WTC11 (cell line): ENCODE measurements around the gene NUAK1. TPM values are rescaled to one million over a fixed set of nuclear protein-coding genes. Genes with fewer than 3 reads are reported as not detected.

Experiments used
- ATAC-seq: fragments of 200-7000 bp; cut with Tn5 transposase; 2 replicates; pipeline ENCODE4 v1.10.0; 2021; ENCODE audit warnings: mild to moderate bottlenecking, moderate library complexity
- CTCF ChIA-PET: fragments of 300-600 bp; sonication (Branson Sonifier 250); formaldehyde crosslinking; loops from one replicate; lab custom pipeline; 2021; ENCODE audit warnings: antibody characterized with exemption; lab: Charles Lee
- POLR2A ChIA-PET: fragments of 350-600 bp; sonication (Branson Sonifier 250); formaldehyde crosslinking; loops from one replicate; lab custom pipeline; 2021; ENCODE audit warnings: antibody characterized with exemption; lab: Charles Lee
- DNase-seq: peaks from one replicate; pipeline ENCODE4 v3.0.0; 2021; ENCODE audit warnings: low spot score
- H3K27ac Mint-ChIP-seq: 2 replicates; pipeline ENCODE4 v1.8.0; 2021; ENCODE audit warnings: mixed read lengths
- H3K27me3 Mint-ChIP-seq: 2 replicates; pipeline ENCODE4 v1.8.0; 2021; ENCODE audit warnings: low read depth, mild to moderate bottlenecking, moderate library complexity, mixed read lengths
- H3K36me3 Mint-ChIP-seq: 2 replicates; pipeline ENCODE4 v1.8.0; 2021; ENCODE audit warnings: mixed read lengths
- H3K4me1 Mint-ChIP-seq: 2 replicates; pipeline ENCODE4 v1.8.0; 2022; ENCODE audit warnings: mixed read lengths
- H3K4me3 Mint-ChIP-seq: 2 replicates; pipeline ENCODE4 v1.8.0; 2021; ENCODE audit warnings: mild to moderate bottlenecking, moderate library complexity, mixed read lengths
- H3K9me3 Mint-ChIP-seq: 2 replicates; pipeline ENCODE4 v1.8.0; 2021; ENCODE audit warnings: mixed read lengths
- ATF3 ChIP-seq: sonication (generic); formaldehyde crosslinking; conservative IDR thresholded peaks from 2 replicates; pipeline ENCODE4 v1.8.1; 2022; ENCODE audit warnings: mild to moderate bottlenecking, missing genetic modification reagents
- CBFB ChIP-seq: sonication (generic); formaldehyde crosslinking; IDR thresholded peaks from 2 replicates; pipeline ENCODE4 v1.8.1; 2022; ENCODE audit warnings: mild to moderate bottlenecking, low read depth, missing genetic modification reagents
- CDX4 ChIP-seq: fragments of 250-450 bp; sonication (Bioruptor Pico); IDR thresholded peaks from 2 replicates; pipeline ENCODE4 v1.9.0; 2021; ENCODE audit warnings: moderate library complexity, mild to moderate bottlenecking, inconsistent platforms, borderline replicate concordance
- CREB1 ChIP-seq: sonication (generic); formaldehyde crosslinking; IDR thresholded peaks from 2 replicates; pipeline ENCODE4 v1.8.0; 2023; ENCODE audit warnings: mild to moderate bottlenecking, missing genetic modification reagents
- E2F4 ChIP-seq: sonication (generic); formaldehyde crosslinking; IDR thresholded peaks from 2 replicates; pipeline ENCODE4 v1.8.1; 2022; ENCODE audit warnings: low read depth, mild to moderate bottlenecking, moderate library complexity, missing genetic modification reagents, borderline replicate concordance
- ETV6 ChIP-seq: sonication (generic); formaldehyde crosslinking; IDR thresholded peaks from 2 replicates; pipeline ENCODE4 v1.8.1; 2022; ENCODE audit warnings: mild to moderate bottlenecking, missing genetic modification reagents
- GABPB1 ChIP-seq: sonication (generic); formaldehyde crosslinking; IDR thresholded peaks from 2 replicates; pipeline ENCODE4 v1.8.1; 2023; ENCODE audit warnings: mild to moderate bottlenecking, missing genetic modification reagents
- HMGA2 ChIP-seq: fragments of 250-450 bp; sonication (Bioruptor Pico); IDR thresholded peaks from 2 replicates; pipeline ENCODE4 v1.4.0; 2021; ENCODE audit warnings: mild to moderate bottlenecking, moderate library complexity
- IRF2 ChIP-seq: sonication (generic); formaldehyde crosslinking; IDR thresholded peaks from 2 replicates; pipeline ENCODE4 v1.8.0; 2022; ENCODE audit warnings: low read depth, missing genetic modification reagents, borderline replicate concordance
- JUN ChIP-seq: sonication (generic); formaldehyde crosslinking; IDR thresholded peaks from 2 replicates; pipeline ENCODE4 v1.8.0; 2023; ENCODE audit warnings: mild to moderate bottlenecking, missing genetic modification reagents
- KAT7 ChIP-seq: sonication (generic); formaldehyde crosslinking; IDR thresholded peaks from 2 replicates; pipeline ENCODE4 v1.8.1; 2023; ENCODE audit warnings: missing genetic modification reagents, mild to moderate bottlenecking, borderline replicate concordance
- MAX ChIP-seq: sonication (generic); formaldehyde crosslinking; IDR thresholded peaks from 2 replicates; pipeline ENCODE4 v1.8.0; 2022; ENCODE audit warnings: mild to moderate bottlenecking, missing genetic modification reagents
- NFATC4 ChIP-seq: fragments of 250-450 bp; sonication (Bioruptor Pico); IDR thresholded peaks from 2 replicates; pipeline ENCODE4 v1.9.0; 2021; ENCODE audit warnings: mild to moderate bottlenecking
- NFE2L1 ChIP-seq: sonication (generic); formaldehyde crosslinking; IDR thresholded peaks from 2 replicates; pipeline ENCODE4 v1.8.1; 2023; ENCODE audit warnings: missing genetic modification reagents
- NFYB ChIP-seq: sonication (generic); formaldehyde crosslinking; conservative IDR thresholded peaks from 2 replicates; pipeline ENCODE4 v1.8.0; 2022; ENCODE audit warnings: low read depth, missing genetic modification reagents
- NR2C2 ChIP-seq: sonication (generic); formaldehyde crosslinking; IDR thresholded peaks from 2 replicates; pipeline ENCODE4 v1.8.0; 2022; ENCODE audit warnings: mild to moderate bottlenecking, missing genetic modification reagents
- PRDM15 ChIP-seq: sonication (generic); formaldehyde crosslinking; IDR thresholded peaks from 2 replicates; pipeline ENCODE4 v1.8.0; 2022; ENCODE audit warnings: missing genetic modification reagents
- PREB ChIP-seq: sonication (generic); formaldehyde crosslinking; IDR thresholded peaks from 2 replicates; pipeline ENCODE4 v1.8.1; 2022; ENCODE audit warnings: mild to moderate bottlenecking, missing genetic modification reagents, moderate library complexity, borderline replicate concordance
- PRRX2 ChIP-seq: fragments of 250-450 bp; sonication (Bioruptor Pico); IDR thresholded peaks from 2 replicates; pipeline ENCODE4 v1.8.0; 2021; ENCODE audit warnings: mild to moderate bottlenecking
- TP53 ChIP-seq: sonication (generic); formaldehyde crosslinking; IDR thresholded peaks from 2 replicates; pipeline ENCODE4 v1.8.1; 2023; ENCODE audit warnings: mild to moderate bottlenecking, missing genetic modification reagents
- ZBTB21 ChIP-seq: sonication (generic); formaldehyde crosslinking; IDR thresholded peaks from 2 replicates; pipeline ENCODE4 v1.8.1; 2023; ENCODE audit warnings: mild to moderate bottlenecking, missing genetic modification reagents, borderline replicate concordance
- ZMAT4 ChIP-seq: fragments of 250-450 bp; sonication (Bioruptor Pico); IDR thresholded peaks from 2 replicates; pipeline ENCODE4 v1.9.0; 2021; ENCODE audit warnings: mild to moderate bottlenecking
- ZNF121 ChIP-seq: sonication (generic); formaldehyde crosslinking; IDR thresholded peaks from 2 replicates; pipeline ENCODE4 v1.8.0; 2023; ENCODE audit warnings: missing genetic modification reagents
- ZNF263 ChIP-seq: sonication (generic); formaldehyde crosslinking; IDR thresholded peaks from 2 replicates; pipeline ENCODE4 v1.8.1; 2022; ENCODE audit warnings: low read depth, mild to moderate bottlenecking, moderate library complexity, missing genetic modification reagents
- ZNF512 ChIP-seq: sonication (generic); formaldehyde crosslinking; IDR thresholded peaks from 2 replicates; pipeline ENCODE4 v1.8.1; 2022; ENCODE audit warnings: missing genetic modification reagents, borderline replicate concordance
- total RNA-seq: library from RNA; stranded (reverse); gene quantifications from 3 replicates; pipeline ENCODE4 v1.2.3, GENCODE V29; 2021

The NUAK1 gene
- total RNA-seq, 1 experiment from 2014 or later, result 15.9 TPM

- Mint-ChIP-seq H3K27me3 (no peaks in the 10 kb centered on the region), H3K9me3 (no peaks in the 10 kb centered on the region), H3K27ac (no peak overlapping the region), H3K4me1 (peaks cover 8% of the 10 kb centered on the region), H3K36me3 (no peaks in the 10 kb centered on the region), H3K4me3 (no peak overlapping the region)
- ChIA-PET POLR2A (no interaction called here), CTCF (no interaction called here)
- TF ChIP-seq NFATC4 (CRISPR knock-in tag) (no peak), NFE2L1 (CRISPR knock-in tag) (no peak), JUN (CRISPR knock-in tag) (no peak), CBFB (CRISPR knock-in tag) (no peak), ETV6 (CRISPR knock-in tag) (no peak), NFYB (CRISPR knock-in tag) (no peak), ZNF121 (CRISPR knock-in tag) (no peak), ZBTB21 (CRISPR knock-in tag) (no peak), PRDM15 (CRISPR knock-in tag) (no peak), ZNF263 (no peak)
- DNase-seq (no peak), ATAC-seq (no peak)
Observed at GRCh38 chr12:106044773-106045172, 94.0 kb downstream of the NUAK1 start.

GRCh38 chr12:106042037-106042436 lies 96.7 kb downstream of the NUAK1 start:
- POLR2A ChIA-PET, result no interaction called here
- DNase-seq, result no peak
- TF ChIP-seq ZMAT4 (no peak), HMGA2 (no peak), MAX (CRISPR knock-in tag) (no peak)
- TF ChIP-seq, all 79 proteins: peak for 0
- Mint-ChIP-seq H3K4me3 (no peak overlapping the region), H3K27me3 (no peaks in the 10 kb centered on the region), H3K9me3 (no peaks in the 10 kb centered on the region), H3K4me1 (peaks cover 7% of the 10 kb centered on the region; the same call in 1 of the 2 replicates), H3K36me3 (no peaks in the 10 kb centered on the region), H3K27ac (no peak overlapping the region)
- CTCF ChIA-PET, result no interaction called here
- ATAC-seq, result no peak

- Mint-ChIP-seq H3K27me3 (no peaks in the 10 kb centered on the region), H3K4me1 (peaks cover 12% of the 10 kb centered on the region), H3K36me3 (no peaks in the 10 kb centered on the region), H3K9me3 (peaks cover 9% of the 10 kb centered on the region), H3K27ac (no peak overlapping the region), H3K4me3 (no peak overlapping the region)
- CTCF ChIA-PET, result no interaction called here
- DNase-seq (no peak), ATAC-seq (no peak)
- TF ChIP-seq PRRX2 (CRISPR knock-in tag), result no peak
- no peak for TF ChIP-seq PREB (CRISPR knock-in tag)
- TF ChIP-seq E2F4, result no peak
- TF ChIP-seq IRF2 (CRISPR knock-in tag), result no peak
- no peak for TF ChIP-seq CREB1 (CRISPR knock-in tag)
- no peak for TF ChIP-seq ZNF512
- no peak for TF ChIP-seq NR2C2 (CRISPR knock-in tag)
- no peak for TF ChIP-seq TP53
- no peak for TF ChIP-seq KAT7 (CRISPR knock-in tag)
- TF ChIP-seq NFYB (CRISPR knock-in tag), result no peak
- no peak for TF ChIP-seq ATF3 (CRISPR knock-in tag)
- TF ChIP-seq CDX4 (CRISPR knock-in tag), result no peak
- TF ChIP-seq GABPB1 (CRISPR knock-in tag), result no peak
- POLR2A ChIA-PET, result no interaction called here
Observed at GRCh38 chr12:106040521-106040920, 98.2 kb downstream of the NUAK1 start.
